IgD-negative memory B cell (primary cell): ENCODE measurements around the gene TBXA2R. TPM values are rescaled to one million over a fixed set of nuclear protein-coding genes. Genes with fewer than 3 reads are reported as not detected.
A peak's percentile ranks its signal among the peaks of the same experiment; 100 is the strongest.
"Not testable (repeated sequence)": the region's sequence is repeated elsewhere in the genome, so short reads cannot be mapped to it uniquely, and the experiment has no call there.

Experiments used
- H3K27ac Mint-ChIP-seq, 3 donors: one replicate each; pipeline ENCODE4 v1.8.0; 2020 to 2022; ENCODE audit warnings: mild to moderate bottlenecking in 3 of 3, mixed read lengths in 3 of 3, moderate library complexity in 1 of 3
- H3K27me3 Mint-ChIP-seq: one replicate; pipeline ENCODE4 v1.8.0; 2021; ENCODE audit warnings: mixed read lengths
- H3K36me3 Mint-ChIP-seq: one replicate; pipeline ENCODE4 v1.8.0; 2020; ENCODE audit warnings: mild to moderate bottlenecking, mixed read lengths
- H3K4me1 Mint-ChIP-seq, 3 donors: one replicate each; pipeline ENCODE4 v1.8.0; 2020 to 2022; ENCODE audit warnings: mixed read lengths in 3 of 3, mild to moderate bottlenecking in 1 of 3
- H3K4me3 Mint-ChIP-seq, 4 donors: one replicate each; pipeline ENCODE4 v1.8.0; 2020 to 2022; ENCODE audit warnings: mild to moderate bottlenecking in 4 of 4, mixed read lengths in 4 of 4, moderate library complexity in 3 of 4
- H3K9me3 Mint-ChIP-seq, 3 donors: one replicate each; pipeline ENCODE4 v1.8.0; 2020 to 2021; ENCODE audit warnings: mixed read lengths in 3 of 3, mild to moderate bottlenecking in 1 of 3
- polyA plus RNA-seq: library from polyadenylated mRNA; unstranded; fragments of 300-500 nt; fragmentation: Illumina TruSeq; gene quantifications from one replicate; pipeline ENCODE4 v1.2.3, GENCODE V29; 2021

The TBXA2R gene
- polyA plus RNA-seq, 1 donor from 2014 or later: 3.3 TPM

DNA sequence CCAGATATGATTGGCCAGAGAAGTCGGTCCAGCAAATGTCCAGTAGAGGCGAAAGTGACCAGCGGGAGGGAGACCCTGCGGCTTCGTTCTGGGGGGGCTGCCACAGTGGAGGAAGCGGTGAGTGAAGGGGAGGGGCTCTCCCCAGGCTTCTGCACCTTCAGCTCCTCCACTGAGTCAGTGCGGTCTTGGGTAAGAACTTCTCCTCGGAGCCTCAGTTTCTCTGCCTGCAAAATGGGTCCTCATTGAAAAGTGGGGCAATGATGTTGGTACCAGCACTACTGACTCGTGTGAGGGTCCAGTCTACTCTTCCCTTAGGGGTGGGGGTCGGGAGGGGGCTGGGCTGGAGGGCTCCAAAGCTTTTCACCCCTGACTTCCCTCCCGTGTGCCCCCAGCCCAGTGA is 17.2 kb downstream of the TBXA2R start:
- no peaks in the 10 kb centered on the region for H3K9me3 Mint-ChIP-seq
- no peak overlapping the region for H3K4me3 Mint-ChIP-seq
- H3K36me3 Mint-ChIP-seq: no peaks in the 10 kb centered on the region
- no peak overlapping the region for H3K27ac Mint-ChIP-seq
- peaks cover 3% of the 10 kb centered on the region for H3K27me3 Mint-ChIP-seq
- H3K4me1 Mint-ChIP-seq: no peaks in the 10 kb centered on the region

DNA sequence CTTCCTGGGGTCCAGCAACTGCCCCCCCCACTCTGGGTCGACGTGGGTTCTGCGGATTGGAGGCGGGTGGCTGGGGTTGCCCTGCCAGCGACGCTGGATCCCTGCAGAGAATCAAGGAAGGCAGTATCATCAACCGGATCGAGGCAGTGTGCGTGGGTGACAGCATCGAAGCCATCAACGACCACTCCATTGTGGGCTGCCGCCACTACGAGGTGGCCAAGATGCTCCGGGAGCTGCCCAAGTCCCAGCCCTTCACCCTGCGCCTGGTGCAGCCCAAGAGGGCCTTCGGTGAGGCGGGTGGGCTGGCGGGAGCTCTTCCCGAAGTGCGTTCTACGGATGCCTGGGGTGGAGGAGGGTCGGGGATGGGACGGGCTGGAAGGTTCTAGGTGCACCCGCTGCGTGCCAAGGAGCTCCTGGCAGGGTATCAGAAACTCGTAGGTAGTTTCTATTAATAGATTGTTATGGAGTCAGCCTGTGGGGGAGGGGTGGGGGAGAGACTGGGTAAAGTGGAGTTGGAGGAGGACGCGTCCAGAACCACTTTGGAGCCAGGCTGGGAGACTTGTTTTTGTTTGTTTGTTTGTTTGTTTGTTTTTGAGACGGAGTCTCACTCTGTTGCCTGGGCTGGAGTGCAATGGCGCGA is 19.8 kb downstream of the TBXA2R start:
- Mint-ChIP-seq H3K9me3 (no peaks in the 10 kb centered on the region), H3K4me3 (peak overlapping the region in 1 of 4 donors; percentile 17), H3K27ac (no peak overlapping the region), H3K27me3 (peaks cover 4% of the 10 kb centered on the region), H3K36me3 (no peaks in the 10 kb centered on the region), H3K4me1 (no peaks in the 10 kb centered on the region)

DNA sequence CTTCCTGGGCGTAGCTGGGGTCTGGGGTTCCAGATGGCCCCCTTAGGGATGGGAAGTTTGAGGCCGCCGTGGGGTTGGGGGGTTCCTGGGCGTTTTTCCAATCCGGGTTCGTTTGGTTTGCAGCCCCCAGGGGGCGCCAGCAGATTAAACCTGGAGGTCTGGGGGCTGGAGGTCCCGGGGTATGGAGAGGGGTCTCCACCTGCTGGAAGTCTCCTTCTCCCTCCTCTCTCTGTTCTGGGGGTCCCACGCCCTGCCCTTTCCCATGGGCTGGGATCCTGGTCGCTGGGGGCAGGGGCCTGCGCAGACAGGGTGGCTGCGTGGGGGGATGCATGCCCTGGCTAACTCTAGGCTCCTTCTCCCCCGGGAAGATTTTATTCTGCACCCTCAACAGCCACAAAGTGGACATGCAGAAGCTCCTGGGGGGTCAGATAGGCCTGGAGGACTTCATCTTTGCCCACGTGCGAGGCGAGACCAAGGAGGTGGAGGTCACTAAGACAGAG is 20.5 kb downstream of the TBXA2R start:
- no peaks in the 10 kb centered on the region for H3K9me3 Mint-ChIP-seq
- H3K27me3 Mint-ChIP-seq: peaks cover 4% of the 10 kb centered on the region
- no peaks in the 10 kb centered on the region for H3K4me1 Mint-ChIP-seq
- H3K27ac Mint-ChIP-seq: no peak overlapping the region
- peak overlapping the region in 1 of 4 donors; percentile 37 for H3K4me3 Mint-ChIP-seq
- no peaks in the 10 kb centered on the region for H3K36me3 Mint-ChIP-seq

DNA sequence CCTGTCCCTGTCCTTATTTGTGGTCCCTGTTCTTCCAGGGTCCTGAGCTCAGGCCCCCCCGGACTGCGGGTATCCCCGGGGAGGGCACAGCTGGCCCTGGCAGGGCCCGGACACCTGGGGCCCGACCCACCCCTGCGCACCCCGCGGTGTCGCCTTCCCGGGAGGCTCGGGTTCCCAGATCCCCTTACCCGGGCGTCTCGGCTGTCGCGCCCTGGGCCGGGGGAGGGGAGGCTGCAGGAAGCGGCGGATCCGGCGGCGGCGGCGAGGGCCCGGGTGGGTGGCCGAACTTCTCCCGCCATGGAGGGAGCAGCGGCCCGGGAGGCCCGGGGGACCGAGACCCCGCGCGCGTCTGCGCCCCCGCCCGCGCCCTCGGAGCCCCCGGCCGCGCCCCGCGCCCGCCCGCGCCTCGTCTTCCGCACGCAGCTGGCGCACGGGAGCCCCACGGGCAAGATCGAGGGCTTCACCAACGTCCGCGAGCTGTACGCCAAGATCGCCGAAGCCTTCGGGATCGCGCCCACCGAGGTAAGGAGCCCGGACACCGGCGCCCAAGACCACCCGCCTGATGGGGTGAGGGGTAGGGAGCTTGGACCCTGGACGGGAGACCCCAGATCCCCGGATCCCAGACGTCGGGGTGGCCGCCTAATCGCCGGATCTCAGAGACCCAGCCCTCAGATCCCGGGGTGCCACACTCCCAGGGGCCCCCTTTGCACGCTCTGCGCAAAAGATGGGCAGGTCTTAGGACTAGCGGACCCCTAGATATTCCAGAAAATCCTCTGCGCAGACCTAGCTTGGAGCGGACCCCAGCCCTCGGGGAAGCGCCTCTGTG is 21.2 kb downstream of the TBXA2R start, which contains the start of gene GIPC3:
Gene GIPC3, plus strand, starts transcription at position 178 of the 826 bp plus-strand sequence. Its CDS starts 120 bp downstream, at position 298.
- H3K27ac Mint-ChIP-seq: no peak within 1 kb of the TSS
- peaks cover 2% of the 10 kb centered on the region for H3K36me3 Mint-ChIP-seq
- no peaks in the 10 kb centered on the region for H3K4me1 Mint-ChIP-seq
- peak within 1 kb of the TSS in 1 of 4 donors; percentile 37 for H3K4me3 Mint-ChIP-seq
- no peaks in the 10 kb centered on the region for H3K9me3 Mint-ChIP-seq
- H3K27me3 Mint-ChIP-seq: peaks cover 4% of the 10 kb centered on the region

DNA sequence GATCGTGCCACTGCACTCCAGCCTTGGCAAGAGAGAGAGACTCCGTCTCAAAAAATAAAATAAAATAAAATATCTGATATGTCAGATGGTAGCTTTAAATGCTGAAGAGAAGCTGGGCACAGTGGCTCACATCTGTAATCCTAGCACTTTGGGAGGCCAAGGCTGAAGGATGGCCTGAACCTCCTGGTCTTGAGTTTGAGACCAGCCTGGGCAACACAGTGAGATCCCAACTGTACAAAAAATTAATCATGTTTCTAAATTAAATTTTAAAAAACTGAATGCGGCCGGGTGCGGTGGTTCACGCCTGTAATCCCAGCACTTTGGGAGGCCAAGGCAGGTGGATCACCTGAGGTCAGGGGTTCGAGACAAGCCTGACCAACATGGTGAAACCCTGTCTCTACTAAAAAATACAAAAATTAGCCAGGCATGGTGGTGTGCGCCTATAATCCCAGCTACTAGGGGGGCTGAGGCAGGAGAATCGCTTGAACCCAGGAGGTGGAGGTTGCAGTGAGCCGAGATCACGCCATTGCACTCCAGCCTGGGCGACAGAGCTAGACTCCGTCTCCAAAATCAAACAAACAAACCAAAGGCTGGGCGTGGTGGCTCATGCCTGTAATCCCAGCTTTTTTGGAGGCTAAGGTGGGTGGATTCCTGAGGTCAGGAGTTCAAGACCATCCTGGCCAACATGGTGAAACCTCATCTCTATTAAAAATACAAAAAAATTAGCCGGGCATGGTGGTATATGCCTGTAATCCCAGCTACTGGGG is 22.5 kb downstream of the TBXA2R start:
- H3K27me3 Mint-ChIP-seq, H3K36me3 Mint-ChIP-seq, H3K27ac Mint-ChIP-seq, H3K4me3 Mint-ChIP-seq, H3K4me1 Mint-ChIP-seq, H3K9me3 Mint-ChIP-seq: not testable (repeated sequence)

DNA sequence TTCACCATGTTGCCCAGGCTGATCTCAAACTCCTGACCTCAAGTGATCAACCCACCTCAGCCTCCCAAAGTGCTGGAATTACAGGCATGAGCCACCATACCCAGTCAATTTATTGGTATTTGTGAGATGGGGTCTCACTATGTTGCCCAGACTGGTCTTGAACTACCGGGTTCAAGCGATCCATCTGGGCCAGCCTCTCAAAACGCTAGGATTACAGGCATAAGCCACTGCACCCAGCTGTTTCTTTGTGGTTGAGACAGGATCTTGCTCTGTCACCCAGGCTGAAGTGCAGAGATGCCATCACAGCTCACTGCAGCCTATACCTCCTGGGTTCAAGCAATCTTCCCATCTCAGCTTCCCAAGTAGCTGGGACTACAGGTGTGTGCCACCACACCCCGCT is 24.9 kb downstream of the TBXA2R start:
- not testable (repeated sequence) for H3K27ac Mint-ChIP-seq, H3K9me3 Mint-ChIP-seq, H3K27me3 Mint-ChIP-seq, H3K4me3 Mint-ChIP-seq, H3K36me3 Mint-ChIP-seq, H3K4me1 Mint-ChIP-seq

DNA sequence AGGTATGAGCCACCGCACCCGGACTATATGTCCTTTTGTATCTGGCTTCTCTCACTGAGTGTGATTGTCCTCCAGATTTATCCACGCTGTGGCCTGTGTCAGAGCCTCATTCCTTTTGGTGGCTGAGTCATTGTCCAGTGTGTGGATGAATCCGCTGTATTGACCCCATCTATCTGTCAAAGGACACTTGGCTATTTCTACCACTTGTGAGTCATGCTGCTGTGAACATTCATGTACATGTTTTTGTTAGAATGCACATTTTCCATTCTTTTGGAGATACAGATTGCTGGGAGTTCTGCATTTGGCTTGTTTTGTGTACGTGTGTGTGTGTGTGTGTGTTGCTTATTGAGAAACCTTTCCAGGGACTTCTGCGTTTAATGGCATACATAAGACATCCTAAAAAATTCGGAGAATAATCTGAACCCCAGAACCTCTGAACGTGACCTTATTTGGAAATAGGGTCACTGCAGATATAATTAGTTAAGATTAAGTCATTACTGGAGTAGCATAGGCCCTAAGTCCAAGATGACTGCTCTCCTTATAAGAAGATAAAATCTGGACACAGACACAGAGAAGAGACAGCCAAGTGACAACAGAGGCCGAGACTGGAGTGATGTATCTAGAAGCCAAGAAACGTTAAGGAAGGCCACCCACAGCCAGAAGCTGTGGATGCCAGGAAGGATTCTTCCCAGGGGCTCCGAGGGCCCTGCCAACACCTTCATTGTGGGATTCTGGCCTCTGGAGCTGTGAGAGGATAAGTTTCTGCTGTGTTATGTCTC is 26.3 kb downstream of the TBXA2R start:
- peaks cover 1% of the 10 kb centered on the region for H3K27me3 Mint-ChIP-seq
- H3K36me3 Mint-ChIP-seq: peaks cover 3% of the 10 kb centered on the region
- peaks cover 1 to 2% (median 1%) of the 10 kb centered on the region in 3 donors for H3K4me1 Mint-ChIP-seq
- H3K9me3 Mint-ChIP-seq: no peaks in the 10 kb centered on the region
- H3K4me3 Mint-ChIP-seq: peak overlapping the region in 1 of 4 donors; percentile 57
- no peak overlapping the region for H3K27ac Mint-ChIP-seq

DNA sequence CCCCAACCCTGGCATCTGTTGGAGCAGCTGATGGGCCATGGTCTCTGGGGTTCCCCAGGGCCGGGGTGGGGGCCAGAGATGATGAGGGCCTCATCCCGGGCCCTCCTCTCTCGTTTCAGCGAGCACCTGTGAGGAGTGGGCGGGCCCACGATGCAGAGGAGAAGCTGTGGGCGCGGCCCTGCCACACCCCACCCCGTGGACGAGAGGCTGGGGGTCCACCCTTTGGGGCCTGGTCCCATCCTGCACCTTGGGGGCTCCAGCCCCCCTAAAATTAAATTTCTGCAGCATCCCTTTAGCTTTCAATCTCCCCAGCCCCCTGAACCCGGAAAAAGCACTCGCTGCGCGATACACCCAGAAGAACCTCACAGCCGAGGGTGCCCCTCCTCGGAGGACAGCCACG is 28.3 kb downstream of the TBXA2R start:
- Mint-ChIP-seq H3K4me3 (no peak overlapping the region), H3K36me3 (peaks cover 7% of the 10 kb centered on the region), H3K4me1 (peaks cover 3 to 5% (median 4%) of the 10 kb centered on the region in 3 donors), H3K27me3 (peaks cover 1% of the 10 kb centered on the region), H3K27ac (no peak overlapping the region), H3K9me3 (no peaks in the 10 kb centered on the region)

DNA sequence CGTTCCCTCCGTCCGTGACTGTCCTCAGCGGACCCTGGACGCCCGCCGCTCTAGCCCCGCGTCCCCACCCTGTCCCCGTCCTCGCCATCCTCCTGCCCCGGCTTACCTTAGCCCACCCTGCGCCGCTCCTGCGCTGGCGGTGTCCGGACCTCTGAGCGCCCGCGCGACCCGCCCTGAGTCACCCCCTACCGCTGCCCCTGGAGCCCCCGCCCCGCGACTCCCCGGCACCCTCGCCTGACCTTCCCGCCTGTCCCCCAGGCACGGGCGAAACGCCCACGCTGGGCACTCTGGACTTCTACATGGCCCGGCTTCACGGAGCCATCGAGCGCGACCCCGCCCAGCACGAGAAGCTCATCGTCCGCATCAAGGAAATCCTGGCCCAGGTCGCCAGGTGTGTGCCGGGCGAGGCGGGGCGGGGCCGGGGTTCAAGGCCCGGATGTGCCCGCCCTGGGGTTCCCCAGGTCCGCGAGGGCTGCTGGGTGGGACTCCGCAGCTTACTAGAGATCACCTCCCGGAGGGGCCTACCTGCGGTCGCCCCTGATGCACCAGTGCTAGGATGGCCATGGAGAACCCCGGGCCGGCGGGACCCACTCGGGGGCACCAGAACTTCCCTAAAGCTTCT is 28.8 kb downstream of the TBXA2R start:
- Mint-ChIP-seq H3K36me3 (peaks cover 7% of the 10 kb centered on the region), H3K9me3 (no peaks in the 10 kb centered on the region), H3K4me1 (peaks cover 3 to 5% (median 4%) of the 10 kb centered on the region in 3 donors), H3K27ac (no peak overlapping the region), H3K4me3 (no peak overlapping the region), H3K27me3 (peaks cover 1% of the 10 kb centered on the region)

DNA sequence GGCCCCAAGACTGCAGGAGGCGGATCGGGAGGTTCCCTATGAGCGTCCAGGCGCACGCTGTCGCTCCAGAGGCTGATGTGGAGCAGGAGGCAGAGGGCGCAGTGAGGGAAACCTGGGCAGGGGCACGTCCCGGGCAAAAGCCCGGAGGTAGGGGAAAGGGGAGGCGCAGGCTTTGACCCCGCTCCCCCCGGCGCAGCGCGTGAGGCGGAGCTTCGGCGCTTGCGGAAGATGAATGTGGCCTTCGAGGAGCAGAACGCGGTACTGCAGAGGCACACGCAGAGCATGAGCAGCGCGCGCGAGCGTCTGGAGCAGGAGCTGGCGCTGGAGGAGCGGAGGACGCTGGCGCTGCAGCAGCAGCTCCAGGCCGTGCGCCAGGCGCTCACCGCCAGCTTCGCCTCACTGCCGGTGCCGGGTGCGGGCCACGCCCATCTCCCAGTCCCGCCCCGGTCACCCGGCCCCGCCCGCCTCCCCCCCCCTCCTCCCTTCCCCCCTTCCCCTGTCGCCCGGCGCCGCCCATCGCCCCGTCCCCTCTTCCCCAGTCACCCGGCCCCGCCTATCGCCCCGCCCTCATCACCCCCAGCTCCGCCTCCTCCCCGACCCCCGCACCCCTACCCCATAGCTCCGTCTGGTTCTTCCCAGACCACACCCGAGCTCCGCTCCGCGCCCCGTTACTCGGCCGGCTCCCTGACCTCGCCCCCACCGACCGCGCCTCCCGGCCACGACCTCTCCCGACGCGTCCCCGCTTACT is 29.8 kb downstream of the TBXA2R start:
- Mint-ChIP-seq H3K9me3 (no peaks in the 10 kb centered on the region), H3K27me3 (no peaks in the 10 kb centered on the region), H3K4me1 (peaks cover 4 to 7% (median 5%) of the 10 kb centered on the region in 3 donors), H3K4me3 (peak overlapping the region in 3 of 4 donors; percentile 38 to 84 (median 65)), H3K27ac (no peak overlapping the region), H3K36me3 (peaks cover 7% of the 10 kb centered on the region)

DNA sequence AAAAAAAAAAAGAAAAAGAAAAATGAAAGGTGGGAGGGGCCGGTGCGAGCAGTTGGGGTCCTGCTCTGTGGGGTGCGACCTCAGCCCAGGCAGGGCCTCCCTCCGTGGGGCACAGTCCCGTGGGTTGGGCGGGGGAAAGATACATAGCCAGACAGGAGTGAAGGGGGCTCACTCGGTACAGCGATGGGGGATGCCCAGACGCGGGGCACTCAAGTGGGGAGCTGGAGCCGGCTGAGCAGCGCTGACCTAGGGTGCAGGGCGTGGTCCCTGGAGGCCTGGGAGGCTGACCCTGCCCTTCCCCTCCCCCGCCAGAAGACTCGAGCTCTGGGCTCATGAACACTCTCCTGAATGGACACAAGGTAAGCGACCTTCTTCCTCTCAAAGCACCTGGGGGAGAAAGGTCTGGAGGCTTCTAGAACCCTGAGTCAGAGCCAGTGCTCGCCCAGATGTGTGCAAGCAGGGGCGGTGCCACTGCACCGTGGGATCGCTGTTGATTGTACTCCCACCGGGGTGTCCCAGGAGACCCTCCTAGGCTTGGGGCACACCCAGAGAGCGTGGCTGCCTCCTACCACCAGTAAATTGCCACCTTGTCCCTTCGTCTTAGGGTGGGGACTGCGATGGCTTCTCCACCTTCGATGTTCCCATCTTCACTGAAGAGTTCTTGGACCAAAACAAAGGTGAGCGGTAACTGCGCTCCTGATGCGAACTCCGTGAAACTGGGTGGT is 30.6 kb downstream of the TBXA2R start:
- Mint-ChIP-seq H3K27ac (no peak overlapping the region), H3K27me3 (no peaks in the 10 kb centered on the region), H3K4me1 (peaks cover 5 to 11% (median 8%) of the 10 kb centered on the region in 3 donors), H3K9me3 (no peaks in the 10 kb centered on the region), H3K36me3 (peaks cover 7% of the 10 kb centered on the region), H3K4me3 (peak overlapping the region in 3 of 4 donors; percentile 38 to 84 (median 65))

DNA sequence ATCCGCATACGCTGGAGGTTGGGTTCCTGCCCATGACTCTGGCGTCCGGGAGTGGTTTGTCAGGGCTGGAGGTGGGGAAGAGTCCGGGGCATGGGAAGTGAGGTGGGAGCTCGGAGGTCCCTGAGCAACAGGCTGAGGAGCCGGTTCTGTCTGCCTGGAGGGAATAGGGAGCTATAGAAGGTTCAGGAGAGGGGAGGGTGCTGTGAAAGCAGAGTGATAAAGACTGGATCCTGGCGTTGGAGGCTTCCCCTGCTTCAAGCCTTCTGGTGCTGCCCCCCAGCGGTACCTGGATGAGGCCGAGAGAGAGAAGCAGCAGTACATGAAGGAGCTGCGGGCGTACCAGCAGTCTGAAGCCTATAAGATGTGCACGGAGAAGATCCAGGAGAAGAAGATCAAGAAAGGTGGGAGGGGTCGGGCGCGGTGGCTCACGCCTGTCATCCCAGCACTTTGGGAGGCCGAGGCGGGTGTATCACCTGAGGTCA is 31.4 kb downstream of the TBXA2R start:
- no peaks in the 10 kb centered on the region for H3K27me3 Mint-ChIP-seq
- peak overlapping the region in 3 of 4 donors; percentile 49 to 88 (median 87) for H3K4me3 Mint-ChIP-seq
- H3K36me3 Mint-ChIP-seq: peaks cover 6% of the 10 kb centered on the region
- peak overlapping the region in 1 of 3 donors; percentile 67 for H3K27ac Mint-ChIP-seq
- peaks cover 5 to 11% (median 8%) of the 10 kb centered on the region in 3 donors for H3K4me1 Mint-ChIP-seq
- no peaks in the 10 kb centered on the region for H3K9me3 Mint-ChIP-seq
